ENCODE data around the gene ENTPD6.

Gene ENTPD6

GRCh38 chr20:25221592-25222460, 26.3 kb downstream of the ENTPD6 start:
- H3K9me3 ChIP-seq: no peaks in the 10 kb centered on the region
- H3K9ac ChIP-seq: peak overlapping the region; percentile 43; the same call in 1 of the 2 replicates
- peaks cover 45% of the 10 kb centered on the region for H3K36me3 ChIP-seq
- 0 out of 2 replicates have a peak, but pooled peaks cover 12% of the 10 kb centered on the region for H4K20me1 ChIP-seq
- TF ChIP-seq Cebpa-rat (IDR thresholded peaks at IDR 0.05): no peak
- H3K4me1 ChIP-seq: peaks cover 87% of the 10 kb centered on the region
- peak overlapping the region; percentile 66 for H3K27ac ChIP-seq
- no peak overlapping the region for H3K4me3 ChIP-seq
- peak overlapping the region; percentile 81 for H3K4me2 ChIP-seq
- H3K27me3 ChIP-seq: no peaks in the 10 kb centered on the region

- 0 out of 2 replicates have a peak, but pooled peaks cover 12% of the 10 kb centered on the region for H4K20me1 ChIP-seq
- TF ChIP-seq Cebpa-rat (IDR thresholded peaks at IDR 0.05): no peak
- peak overlapping the region; percentile 66 for H3K27ac ChIP-seq
- H3K4me1 ChIP-seq: peaks cover 95% of the 10 kb centered on the region
- H3K36me3 ChIP-seq: peaks cover 37% of the 10 kb centered on the region
- H3K4me3 ChIP-seq: no peak overlapping the region
- H3K27me3 ChIP-seq: no peaks in the 10 kb centered on the region
- H3K9me3 ChIP-seq: no peaks in the 10 kb centered on the region
- peak overlapping the region; percentile 81 for H3K4me2 ChIP-seq
- H3K9ac ChIP-seq: peak overlapping the region; percentile 43; the same call in 1 of the 2 replicates
Measured at GRCh38 chr20:25222461-25223178, 27.1 kb downstream of the ENTPD6 start.

GRCh38 chr20:25223179-25223661, 27.7 kb downstream of the ENTPD6 start:
- H3K9ac ChIP-seq: no peak overlapping the region; the same call in 1 of the 2 replicates
- TF ChIP-seq Cebpa-rat (IDR thresholded peaks at IDR 0.05): no peak
- H3K9me3 ChIP-seq: no peaks in the 10 kb centered on the region
- H4K20me1 ChIP-seq: 0 out of 2 replicates have a peak, but pooled peaks cover 12% of the 10 kb centered on the region
- H3K27me3 ChIP-seq: no peaks in the 10 kb centered on the region
- peaks cover 31% of the 10 kb centered on the region for H3K36me3 ChIP-seq
- peaks cover 96% of the 10 kb centered on the region for H3K4me1 ChIP-seq
- no peak overlapping the region for H3K4me3 ChIP-seq
- peak overlapping the region; percentile 62 for H3K27ac ChIP-seq
- peak overlapping the region; percentile 81 for H3K4me2 ChIP-seq

- peaks cover 96% of the 10 kb centered on the region for H3K4me1 ChIP-seq
- no peak for TF ChIP-seq Cebpa-rat (IDR thresholded peaks at IDR 0.05)
- 0 out of 2 replicates have a peak, but pooled peaks cover 12% of the 10 kb centered on the region for H4K20me1 ChIP-seq
- H3K4me3 ChIP-seq: no peak overlapping the region
- no peak overlapping the region; the same call in 1 of the 2 replicates for H3K9ac ChIP-seq
- no peaks in the 10 kb centered on the region for H3K27me3 ChIP-seq
- no peaks in the 10 kb centered on the region for H3K9me3 ChIP-seq
- H3K36me3 ChIP-seq: peaks cover 23% of the 10 kb centered on the region; the same call in 1 of the 2 replicates
- H3K4me2 ChIP-seq: peak overlapping the region; percentile 81
- peak overlapping the region; percentile 62 for H3K27ac ChIP-seq
Measured at GRCh38 chr20:25223765-25224720, 28.5 kb downstream of the ENTPD6 start.

GRCh38 chr20:25224941-25225340, 29.4 kb downstream of the ENTPD6 start:
- Histone ChIP-seq H3K4me3 (no peak overlapping the region), H3K4me1 (peaks cover 96% of the 10 kb centered on the region), H3K9ac (no peak overlapping the region), H3K9me3 (no peaks in the 10 kb centered on the region), H3K4me2 (0 out of 2 replicates have a peak overlapping the region, but pooled peaks have one; percentile 53), H3K27ac (no peak overlapping the region), H3K27me3 (no peaks in the 10 kb centered on the region), H3K36me3 (peaks cover 17% of the 10 kb centered on the region; the same call in 1 of the 2 replicates), H4K20me1 (0 out of 2 replicates have a peak, but pooled peaks cover 4% of the 10 kb centered on the region)
- TF ChIP-seq Cebpa-rat (IDR thresholded peaks at IDR 0.05): no peak

DNA sequence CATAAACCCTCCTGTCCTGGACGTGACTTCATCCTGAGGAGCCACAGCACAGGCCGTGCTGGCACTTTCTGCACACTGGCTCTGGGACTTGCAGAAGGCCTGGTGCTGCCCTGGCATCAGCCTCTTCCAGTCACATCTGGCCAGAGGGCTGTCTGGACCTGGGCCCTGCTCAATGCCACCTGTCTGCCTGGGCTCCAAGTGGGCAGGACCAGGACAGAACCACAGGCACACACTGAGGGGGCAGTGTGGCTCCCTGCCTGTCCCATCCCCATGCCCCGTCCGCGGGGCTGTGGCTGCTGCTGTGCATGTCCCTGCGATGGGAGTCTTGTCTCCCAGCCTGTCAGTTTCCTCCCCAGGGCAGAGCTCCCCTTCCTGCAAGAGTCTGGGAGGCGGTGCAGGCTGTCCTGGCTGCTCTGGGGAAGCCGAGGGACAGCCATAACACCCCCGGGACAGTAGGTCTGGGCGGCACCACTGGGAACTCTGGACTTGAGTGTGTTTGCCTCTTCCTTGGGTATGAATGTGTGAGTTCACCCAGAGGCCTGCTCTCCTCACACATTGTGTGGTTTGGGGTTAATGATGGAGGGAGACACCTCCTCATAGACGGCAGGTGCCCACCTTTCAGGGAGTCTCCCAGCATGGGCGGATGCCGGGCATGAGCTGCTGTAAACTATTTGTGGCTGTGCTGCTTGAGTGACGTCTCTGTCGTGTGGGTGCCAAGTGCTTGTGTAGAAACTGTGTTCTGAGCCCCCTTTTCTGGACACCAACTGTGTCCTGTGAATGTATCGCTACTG, 30.3 kb downstream of the ENTPD6 start:
- H3K4me1 ChIP-seq: peaks cover 96% of the 10 kb centered on the region
- H3K36me3 ChIP-seq: peaks cover 17% of the 10 kb centered on the region; the same call in 1 of the 2 replicates
- peak overlapping the region; percentile 27; the same call in 1 of the 2 replicates for H3K9ac ChIP-seq
- no peaks in the 10 kb centered on the region for H3K9me3 ChIP-seq
- no peaks in the 10 kb centered on the region for H3K27me3 ChIP-seq
- no peak overlapping the region for H3K4me3 ChIP-seq
- no peaks in the 10 kb centered on the region for H4K20me1 ChIP-seq
- peak overlapping the region; percentile 53 for H3K4me2 ChIP-seq
- no peak for TF ChIP-seq Cebpa-rat (IDR thresholded peaks at IDR 0.05)
- H3K27ac ChIP-seq: peak overlapping the region; percentile 29; the same call in 1 of the 2 replicates

GRCh38 chr20:25226433-25227316, 31.2 kb downstream of the ENTPD6 start:
- H3K4me3 ChIP-seq: no peak overlapping the region

More at GRCh38 chr20:25226433-25227316, 31.2 kb downstream of the ENTPD6 start:
- Histone ChIP-seq H3K9ac (no peak overlapping the region), H3K4me1 (peaks cover 96% of the 10 kb centered on the region), H4K20me1 (no peaks in the 10 kb centered on the region), H3K27ac (peak overlapping the region; percentile 47; the same call in 1 of the 2 replicates), H3K27me3 (no peaks in the 10 kb centered on the region), H3K9me3 (no peaks in the 10 kb centered on the region), H3K4me2 (peak overlapping the region; percentile 53), H3K36me3 (peaks cover 17% of the 10 kb centered on the region; the same call in 1 of the 2 replicates)
- TF ChIP-seq Cebpa-rat (IDR thresholded peaks at IDR 0.05): no peak
